Esophagus squamous epithelium (tissue), 5 donors: ENCODE measurements around the gene RADIL. TPM values are rescaled to one million over a fixed set of nuclear protein-coding genes. Genes with fewer than 3 reads are reported as not detected.

Experiments used
- DNase-seq: peaks from one replicate; lab custom pipeline; 2025; lab: John Stamatoyannopoulos, UW
- H3K27ac ChIP-seq, 4 donors: fragments of 200-600 bp; sonication (generic); one replicate each; pipeline ENCODE4 v1.5.1; 2016 to 2019; ENCODE audit warnings: mild to moderate bottlenecking in 1 of 4
- H3K27me3 ChIP-seq, 4 donors: fragments of 200-600 bp; sonication (generic); 1 replicate in 3 of 4; 2 replicates in 1 of 4; pipeline versions ENCODE4 v1.5.1 to v1.6.0; 2017 to 2021; ENCODE audit warnings: antibody characterized with exemption in 1 of 4
- H3K36me3 ChIP-seq, 3 donors: fragments of 200-600 bp; sonication (generic); one replicate each; pipeline ENCODE4 v1.5.1; 2016 to 2019
- H3K4me1 ChIP-seq, 3 donors: fragments of 200-600 bp; sonication (generic); one replicate each; pipeline ENCODE4 v1.5.1; 2017 to 2019
- H3K4me3 ChIP-seq, 4 donors: fragments of 200-600 bp; sonication (generic); 1 replicate in 3 of 4; 2 replicates in 1 of 4; pipeline ENCODE4 v1.5.1; 2016 to 2019; ENCODE audit warnings: mild to moderate bottlenecking in 2 of 4, moderate library complexity in 1 of 4
- H3K9me3 ChIP-seq, 3 donors: fragments of 200-600 bp; sonication (generic); one replicate each; pipeline ENCODE4 v1.5.1; 2016 to 2019
- CTCF ChIP-seq, 6 experiments: fragments of 450-650 bp in 4 of 6; fragments of 200-600 bp in 2 of 6; sonication (generic) in 2 of 6; IDR thresholded peaks; one replicate each; pipeline ENCODE4 v1.5.1; 2016 to 2019; ENCODE audit warnings: antibody characterized with exemption in 6 of 6, mild to moderate bottlenecking in 4 of 6, moderate library complexity in 4 of 6
- POLR2A ChIP-seq, 4 donors: fragments of 450-650 bp; IDR thresholded peaks; one replicate each; pipeline ENCODE4 v1.6.1; 2017; ENCODE audit warnings: antibody characterized with exemption in 4 of 4, mild to moderate bottlenecking in 4 of 4, moderate library complexity in 3 of 4
- WGBS, 2 donors: methylation state at CpG; one replicate each; pipeline ENCODE4 v1.1.5; 2018; 5-methylcytosine and 5-hydroxymethylcytosine counted together
- intact Hi-C: fragments of 100-400 bp; cut with DNase I; formaldehyde crosslinking; loops from one replicate; pipeline ENCODE4 v1.15.0; 2022
- total RNA-seq, 4 donors: library from RNA; depleted of rRNA; stranded (reverse); fragments of >200 nt; gene quantifications; one replicate each; pipeline ENCODE4 v1.1.0, GENCODE V29; 2016
- donor health status: DM: yes; HTN: yes; CAD: no.

The RADIL gene
- total RNA-seq, 4 donors from 2014 or later, result 0.35 to 3.1 (median 1.8) TPM; not detected in 1

- TF ChIP-seq POLR2A (IDR thresholded peaks at IDR 0.05) (no peak), CTCF (IDR thresholded peaks at IDR 0.05) (no peak)
- intact Hi-C loops, result no loop called here
- H3K27me3 ChIP-seq, result peaks cover 0 to 4% (median 0%) of the 10 kb centered on the region in 4 donors
- no peaks in the 10 kb centered on the region for H3K36me3 ChIP-seq
- H3K27ac ChIP-seq, result no peak overlapping the region
- H3K4me3 ChIP-seq, result no peak overlapping the region
- 29 to 40% methylated on average over 1 of the region's 1 CpG for WGBS, 2 donors
- no peak for DNase-seq
- peaks cover 0 to 9% (median 0%) of the 10 kb centered on the region in 3 donors for H3K9me3 ChIP-seq
- no peaks in the 10 kb centered on the region for H3K4me1 ChIP-seq
Observed at GRCh38 chr7:4889682-4890081, 6.2 kb upstream of the RADIL start.

GRCh38 chr7:4888161-4888560 lies 4.6 kb upstream of the RADIL start:
- no peaks in the 10 kb centered on the region for H3K9me3 ChIP-seq
- WGBS, 2 donors, result 36 to 74% methylated on average over 2 of the region's 3 CpGs
- H3K4me1 ChIP-seq, result peaks cover 0 to 11% (median 6%) of the 10 kb centered on the region in 3 donors
- H3K27me3 ChIP-seq, result peaks cover 0 to 18% (median 0%) of the 10 kb centered on the region in 4 donors
- H3K36me3 ChIP-seq, result no peaks in the 10 kb centered on the region
- H3K27ac ChIP-seq, result no peak overlapping the region
- intact Hi-C loops, result no loop called here
- no peak overlapping the region for H3K4me3 ChIP-seq
- no peak for TF ChIP-seq POLR2A (IDR thresholded peaks at IDR 0.05)
- TF ChIP-seq CTCF (IDR thresholded peaks at IDR 0.05), result no peak
- no peak for DNase-seq

GRCh38 chr7:4886671-4887070 lies 3.2 kb upstream of the RADIL start:
- Histone ChIP-seq H3K4me1 (peaks cover 0 to 25% (median 12%) of the 10 kb centered on the region in 3 donors), H3K27me3 (peaks cover 0 to 33% (median 0%) of the 10 kb centered on the region in 4 donors), H3K36me3 (no peaks in the 10 kb centered on the region), H3K9me3 (no peaks in the 10 kb centered on the region), H3K4me3 (no peak overlapping the region), H3K27ac (no peak overlapping the region)
- TF ChIP-seq POLR2A (IDR thresholded peaks at IDR 0.05), result no peak
- TF ChIP-seq CTCF (IDR thresholded peaks at IDR 0.05), result no peak
- no peak for DNase-seq
- intact Hi-C loops, result no loop called here
- 20 to 36% methylated on average over 1 of the region's 1 CpG for WGBS, 2 donors

GRCh38 chr7:4885317-4885807 lies 1.8 kb upstream of the RADIL start:
- Histone ChIP-seq H3K4me1 (peaks cover 0 to 29% (median 12%) of the 10 kb centered on the region in 3 donors), H3K36me3 (no peaks in the 10 kb centered on the region), H3K27me3 (peaks cover 0 to 42% (median 0%) of the 10 kb centered on the region in 4 donors), H3K27ac (no peak overlapping the region), H3K9me3 (no peaks in the 10 kb centered on the region), H3K4me3 (no peak overlapping the region)
- no peak for TF ChIP-seq CTCF (IDR thresholded peaks at IDR 0.05)
- no peak for TF ChIP-seq POLR2A (IDR thresholded peaks at IDR 0.05)
- 84 to 91% methylated on average over 7 of the region's 7 CpGs for WGBS, 2 donors
- DNase-seq, result no peak
- intact Hi-C loops, result no loop called here

- peaks cover 0 to 30% (median 12%) of the 10 kb centered on the region in 3 donors for H3K4me1 ChIP-seq
- intact Hi-C loops, result no loop called here
- H3K36me3 ChIP-seq, result no peaks in the 10 kb centered on the region
- 75 to 87% methylated on average over 10 of the region's 10 CpGs for WGBS, 2 donors
- peaks cover 0 to 43% (median 0%) of the 10 kb centered on the region in 4 donors for H3K27me3 ChIP-seq
- H3K27ac ChIP-seq, result no peak overlapping the region
- no peak for DNase-seq
- H3K9me3 ChIP-seq, result no peaks in the 10 kb centered on the region
- no peak overlapping the region for H3K4me3 ChIP-seq
- TF ChIP-seq CTCF (IDR thresholded peaks at IDR 0.05) (no peak), POLR2A (IDR thresholded peaks at IDR 0.05) (no peak)
Observed at GRCh38 chr7:4884164-4884563, 648 bp upstream of the RADIL start.
